K562 (cell line): ENCODE measurements around the gene OR10J4. TPM values are rescaled to one million over a fixed set of nuclear protein-coding genes. Genes with fewer than 3 reads are reported as not detected.

Source experiments
- ATAC-seq: fragments of 200-7000 bp; cut with Tn5 transposase; 3 replicates; pipeline ENCODE4 v1.9.1; 2020; ENCODE audit warnings: moderate library complexity
- BruUV-seq: library from RNA; stranded (reverse); fragments of 400-500 nt; replicated peaks from 2 replicates; lab custom pipeline; 2021; lab: Mats Ljungman, UMichigan
- CTCF ChIA-PET: fragments of 300-600 bp; formaldehyde crosslinking; extraction: SDS; loops from one replicate; lab custom pipeline; 2021; ENCODE audit warnings: low intra/inter-chr PET ratio; lab: Yijun Ruan, JAX
- POLR2A ChIA-PET: fragments of 300-600, 350-650 bp; sonication (Branson Sonifier 250); formaldehyde crosslinking; extraction: SDS; loops from one replicate; lab custom pipeline; 2021; ENCODE audit warnings: antibody characterized with exemption, inconsistent platforms; lab: Yijun Ruan, JAX
- DNase-seq, 4 experiments: peaks; one replicate each; pipeline versions ENCODE4 v3.0.0 to v3.0.0-alpha.2; 2011 to 2018; ENCODE audit warnings: low spot score in 3 of 4, mixed read lengths in 3 of 4; ENCODE audit errors: extremely low read depth in 1 of 4
- FAIRE-seq: peaks from 2 replicates; lab custom pipeline; 2011; peaks lifted over from hg19 to GRCh38; lab: Jason Lieb, UNC
- H2AFZ ChIP-seq: 2 replicates; pipeline ENCODE4 v1.6.0; 2011; ENCODE audit warnings: low read depth, low read length, control low read depth, inconsistent platforms
- H3K27ac ChIP-seq: fragments of 200-600 bp; 3 replicates; pipeline ENCODE4 v1.8.0; 2011; ENCODE audit warnings: low read depth, mild to moderate bottlenecking, control low read depth, inconsistent platforms, low read length, moderate library complexity, mixed read lengths; ENCODE audit errors: extremely low read depth
- H3K27me3 ChIP-seq, 2 experiments: fragments of 300-600 bp in 1 of 2; 2 replicates in 1 of 2; 3 replicates in 1 of 2; pipeline versions ENCODE4 v1.6.0 to v1.8.0; 2011; ENCODE audit warnings: inconsistent platforms in 2 of 2, low read length in 2 of 2, mild to moderate bottlenecking in 1 of 2, mixed read lengths in 1 of 2, moderate library complexity in 1 of 2; ENCODE audit not compliant: control insufficient read depth in 2 of 2, insufficient read depth in 2 of 2
- H3K36me3 ChIP-seq: fragments of 300-600 bp; 3 replicates; pipeline ENCODE4 v1.8.0; 2011; ENCODE audit warnings: mild to moderate bottlenecking, low read length, inconsistent platforms; ENCODE audit not compliant: control insufficient read depth, insufficient read depth
- H3K4me1 ChIP-seq, 2 experiments: fragments of 200-600 bp in 1 of 2; replicated peaks in 1 of 2; 2 replicates in 1 of 2; 3 replicates in 1 of 2; pipeline versions ENCODE4 v1.5.1 to v1.8.0; 2011; ENCODE audit warnings: inconsistent platforms in 2 of 2, low read length in 2 of 2, mild to moderate bottlenecking in 1 of 2, mixed read lengths in 1 of 2, moderate library complexity in 1 of 2; ENCODE audit not compliant: control insufficient read depth in 2 of 2, insufficient read depth in 2 of 2
- H3K4me2 ChIP-seq: 2 replicates; pipeline ENCODE4 v1.6.1; 2011; ENCODE audit warnings: low read length, control low read depth, inconsistent platforms, mixed read lengths; ENCODE audit not compliant: insufficient read depth
- H3K4me3 ChIP-seq: fragments of 200-600 bp; sonication (generic), shearing (Covaris generic); 2 replicates; pipeline ENCODE4 v1.5.1; 2016; ENCODE audit warnings: control low read depth, inconsistent platforms
- H3K79me2 ChIP-seq: fragments of 200-600 bp; 3 replicates; pipeline ENCODE4 v1.8.0; 2011; ENCODE audit warnings: low read length, inconsistent platforms; ENCODE audit not compliant: control insufficient read depth, insufficient read depth
- H3K9ac ChIP-seq, 2 experiments: 2 replicates each; pipeline versions ENCODE4 v1.6.0 to v1.6.1; 2011; ENCODE audit warnings: low read depth in 2 of 2, low read length in 2 of 2, control low read depth in 1 of 2, inconsistent platforms in 1 of 2, mild to moderate bottlenecking in 1 of 2, mixed read lengths in 1 of 2; ENCODE audit not compliant: insufficient read depth in 1 of 2
- H3K9me1 ChIP-seq: one replicate; pipeline ENCODE4 v1.6.0; 2011; ENCODE audit warnings: inconsistent platforms, mild to moderate bottlenecking, low read length, moderate library complexity; ENCODE audit not compliant: control insufficient read depth, insufficient read depth
- H3K9me3 ChIP-seq: replicated peaks from 2 replicates; pipeline ENCODE4 v1.5.1; 2011; ENCODE audit warnings: low read depth, low read length, inconsistent platforms; ENCODE audit not compliant: control insufficient read depth, insufficient read depth
- H4K20me1 ChIP-seq: replicated peaks from 2 replicates; pipeline ENCODE4 v1.6.1; 2011; ENCODE audit warnings: low read length, inconsistent platforms, mixed read lengths; ENCODE audit not compliant: control insufficient read depth, insufficient read depth
- BACH1 ChIP-seq: fragments of 200-800 bp; sonication (Bioruptor generic); IDR thresholded peaks from 2 replicates; pipeline ENCODE4 v1.6.1; 2016; ENCODE audit warnings: missing genetic modification characterization, missing compliant biosample characterization
- BRF1 ChIP-seq: IDR thresholded peaks from 3 replicates; pipeline ENCODE4 v1.6.1; 2011; ENCODE audit warnings: borderline replicate concordance, mild to moderate bottlenecking; ENCODE audit not compliant: insufficient read length; ENCODE audit errors: extremely low read depth
- MYNN ChIP-seq, 2 experiments: sonication (generic); formaldehyde crosslinking in 1 of 2; IDR thresholded peaks; 2 replicates each; pipeline versions ENCODE4 v1.5.0 to v1.6.1; 2016 to 2020; ENCODE audit warnings: antibody characterized with exemption in 1 of 2, missing genetic modification reagents in 1 of 2
- TAL1 ChIP-seq: fragments of 450-650 bp; IDR thresholded peaks from 2 replicates; pipeline ENCODE4 v1.6.1; 2016; ENCODE audit warnings: mild to moderate bottlenecking
- WGBS: fragments of 100-300 bp; shearing (Covaris generic); methylation state at CpG from one replicate; pipeline ENCODE4 v1.1.6; 2016; ENCODE audit warnings: low coverage, mixed read lengths; ENCODE audit not compliant: insufficient coverage; ENCODE audit errors: missing lambda C conversion rate; 5-methylcytosine and 5-hydroxymethylcytosine counted together
- in situ Hi-C: fragments of 300-500 bp; cut with MboI; formaldehyde crosslinking; loops from 4 replicates; pipeline ENCODE4 v1.15.0; 2018; ENCODE audit warnings: inconsistent platforms, mixed read lengths
- intact Hi-C: fragments of 100-400 bp; cut with micrococcal nuclease; formaldehyde crosslinking; loops from 2 replicates; pipeline ENCODE4 v1.14.2; 2022
- polyA plus RNA-seq, 8 experiments: library from polyadenylated mRNA; depleted of rRNA in 4 of 8; stranded (reverse) in 5 of 8; unstranded in 3 of 8; fragments of >200 nt; fragmentation: Nextera tagmentation in 2 of 8; fragmentation: Illumina TruSeq in 1 of 8; extraction: Ambion mirVana in 2 of 8; extraction: Trizol in 1 of 8; gene quantifications; 2 replicates each; pipeline versions ENCODE4 v1.2.1 to v1.2.3, GENCODE V29; 2011 to 2014; ENCODE audit warnings: inconsistent platforms in 1 of 8, missing spikeins in 1 of 8
- total RNA-seq, 7 experiments: library from RNA; depleted of rRNA in 6 of 7; stranded (reverse); fragments of >200 nt in 6 of 7; fragmentation: Illumina TruSeq in 2 of 7; extraction: Trizol in 2 of 7; gene quantifications; 2 replicates each; pipeline versions ENCODE4 v1.2.1 to v1.2.3, GENCODE V29; 2011 to 2021; ENCODE audit warnings: low replicate concordance in 1 of 7

The OR10J4 gene
- total and polyA plus RNA-seq, 9 of the 15 experiments (the other 6 are each of a cell fraction or from before 2014, with no cell fraction given) = not detected

- H4K20me1 ChIP-seq = no peaks in the 10 kb centered on the region
- no peak for DNase-seq
- H3K9ac ChIP-seq = no peak overlapping the region
- H3K27me3 ChIP-seq = no peaks in the 10 kb centered on the region
- H3K4me3 ChIP-seq = no peak overlapping the region
- H3K27ac ChIP-seq = no peak overlapping the region
- no peaks in the 10 kb centered on the region for H3K9me1 ChIP-seq
- no peak for FAIRE-seq
- no peak for TF ChIP-seq BACH1 (tag)
- TF ChIP-seq BRF1 = no peak
- in situ Hi-C loops = no loop called here
- POLR2A ChIA-PET = no interaction called here
- no peak overlapping the region for H2AFZ ChIP-seq
- no peak overlapping the region for H3K4me2 ChIP-seq
- no TSS peak for BruUV-seq
- intact Hi-C loops = no loop called here
- no peaks in the 10 kb centered on the region for H3K36me3 ChIP-seq
- CTCF ChIA-PET = no interaction called here
- no peaks in the 10 kb centered on the region for H3K79me2 ChIP-seq
- no peak for ATAC-seq
- H3K4me1 ChIP-seq = no peaks in the 10 kb centered on the region
- H3K9me3 ChIP-seq = no peaks in the 10 kb centered on the region
These were observed 9.4 kb downstream of the OR10J4 start for GRCh38 chr1:159441360-159441759.

DNA sequence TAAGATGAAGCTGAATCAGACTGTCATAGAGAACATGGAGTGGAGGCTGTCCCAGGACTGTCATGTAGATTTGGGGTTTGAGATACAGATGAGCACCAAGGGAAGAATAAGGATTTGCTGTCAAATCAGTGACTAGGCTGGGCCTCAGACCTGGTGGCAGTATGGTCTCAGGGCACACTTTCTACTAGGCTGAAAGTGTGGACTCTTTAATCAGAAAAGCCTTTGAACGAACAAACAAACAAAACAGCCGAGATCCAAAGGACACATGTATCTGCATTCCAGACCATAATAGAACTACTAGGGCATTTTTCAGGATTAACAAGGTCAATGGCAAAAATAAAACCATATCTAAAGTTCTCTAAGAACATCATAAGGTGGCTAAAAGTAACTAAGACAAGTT, 10.4 kb downstream of the OR10J4 start:
- no peaks in the 10 kb centered on the region for H3K4me1 ChIP-seq
- no peaks in the 10 kb centered on the region for H3K79me2 ChIP-seq
- H3K9me1 ChIP-seq = no peaks in the 10 kb centered on the region
- no peak overlapping the region for H3K4me3 ChIP-seq
- no TSS peak for BruUV-seq
- TF ChIP-seq TAL1 = no peak
- TF ChIP-seq MYNN (IDR thresholded peaks at IDR 0.05) = no peak
- no peak for TF ChIP-seq MYNN (CRISPR knock-in tag; IDR thresholded peaks at IDR 0.05)
- TF ChIP-seq, all 486 proteins: peak for 0
- FAIRE-seq (no peak), DNase-seq (no peak), ATAC-seq (no peak)
- POLR2A ChIA-PET = no interaction called here
- Histone ChIP-seq H3K4me2 (no peak overlapping the region), H3K9me3 (no peaks in the 10 kb centered on the region), H3K27me3 (no peaks in the 10 kb centered on the region), H3K36me3 (no peaks in the 10 kb centered on the region), H3K9ac (no peak overlapping the region), H3K27ac (no peak overlapping the region), H4K20me1 (no peaks in the 10 kb centered on the region), H2AFZ (no peak overlapping the region)
- 0% methylated on average over 2 of the region's 2 CpGs for WGBS
- intact Hi-C loops = no loop called here
- in situ Hi-C loops = no loop called here
- CTCF ChIA-PET = no interaction called here
